Measurements from ENCODE around the gene ATP10A. TPM values are rescaled to one million over a fixed set of nuclear protein-coding genes. Genes with fewer than 3 reads are reported as not detected.

ATP10A gene
- total and polyA plus RNA-seq, 9 of the 15 experiments (the other 6 are each of a cell fraction or from before 2014, with no cell fraction given), result 0.09 TPM; not detected in 8

- H2AFZ ChIP-seq (ENCODE audit: low read depth, low read length), result no peak overlapping the region
- ChIA-PET POLR2A (interaction anchor here (0.7 kb wide), 1 partner anchor 10 kb away, joined by 3 read pairs; no protein-coding TSS in a partner anchor), CTCF (ENCODE audit: low intra/inter-chr PET ratio) (no interaction called here)
- no peaks in the 10 kb centered on the region for H3K4me1 ChIP-seq (replicated peaks in 1 of 2; ENCODE audit: control insufficient read depth in 2 of 2, insufficient read depth in 2 of 2, low read length in 2 of 2)
- no peak overlapping the region for H3K4me2 ChIP-seq (ENCODE audit: insufficient read depth, low read length)
- DNase-seq (ENCODE audit: extremely low read depth in 1 of 4, low spot score in 3 of 4) (no peak), ATAC-seq (no peak), FAIRE-seq (no peak)
- H3K4me3 ChIP-seq, result no peak overlapping the region
- H3K9ac ChIP-seq (ENCODE audit: insufficient read depth in 1 of 2, low read depth in 2 of 2, low read length in 2 of 2), result no peak overlapping the region
- WGBS (ENCODE audit: insufficient coverage, low coverage, missing lambda C conversion rate), result 3% methylated on average over 6 of the region's 6 CpGs
- H4K20me1 ChIP-seq (replicated peaks; ENCODE audit: control insufficient read depth, insufficient read depth, low read length), result 0 out of 2 replicates have a peak, but pooled peaks cover 3% of the 10 kb centered on the region
- TF ChIP-seq CTBP1 (IDR thresholded peaks at IDR 0.05; ENCODE audit: borderline replicate concordance) (no peak), ZNF79 (CRISPR knock-in tag; IDR thresholded peaks at IDR 0.05; ENCODE audit: low read depth) (no peak), NCOA1 (IDR thresholded peaks at IDR 0.05; ENCODE audit: low read depth) (no peak), TCF15 (CRISPR knock-in tag; IDR thresholded peaks at IDR 0.05) (no peak), PREB (CRISPR knock-in tag; IDR thresholded peaks at IDR 0.05) (no peak)
- no peaks in the 10 kb centered on the region for H3K9me1 ChIP-seq (ENCODE audit: control insufficient read depth, insufficient read depth, low read length)
- H3K27me3 ChIP-seq (ENCODE audit: control insufficient read depth in 2 of 2, insufficient read depth in 2 of 2, low read length in 2 of 2), result peaks cover 0 to 29% of the 10 kb centered on the region in 2 experiments; a peak in 3 of 5 replicates
- H3K36me3 ChIP-seq (ENCODE audit: control insufficient read depth, insufficient read depth, low read length), result no peaks in the 10 kb centered on the region
- H3K9me3 ChIP-seq (replicated peaks; ENCODE audit: control insufficient read depth, insufficient read depth, low read depth, low read length), result no peaks in the 10 kb centered on the region
- no peak overlapping the region for H3K27ac ChIP-seq (ENCODE audit: extremely low read depth, low read depth, low read length)
- no TSS peak for BruUV-seq (replicated peaks)
- in situ Hi-C loops (cut with MboI), result no loop called here
- intact Hi-C loops (cut with micrococcal nuclease), result no loop called here
- no peaks in the 10 kb centered on the region for H3K79me2 ChIP-seq (ENCODE audit: control insufficient read depth, insufficient read depth, low read length)
These were observed 69.6 kb downstream of the ATP10A start for GRCh38 chr15:25793354-25794050.
